H1 (cell line): Measurements from ENCODE around the gene NDST4. TPM values are rescaled to one million over a fixed set of nuclear protein-coding genes. Genes with fewer than 3 reads are reported as not detected.

Experiments
- EP300 ChIP-seq, 2 experiments: IDR thresholded peaks; 1 replicate in 1 of 2; 2 replicates in 1 of 2; pipeline ENCODE4 v1.6.1; 2011 to 2012; ENCODE audit warnings: low read depth in 2 of 2, low read length in 2 of 2, mild to moderate bottlenecking in 2 of 2, borderline replicate concordance in 1 of 2, inconsistent platforms in 1 of 2, moderate library complexity in 1 of 2
- polyA plus RNA-seq, 7 experiments: library from polyadenylated mRNA; depleted of rRNA in 3 of 7; stranded (reverse) in 5 of 7; unstranded in 2 of 7; fragments of >200 nt in 5 of 7; fragments of 200-250 nt in 2 of 7; gene quantifications; 1 replicate in 5 of 7; 2 replicates in 1 of 7; 4 replicates in 1 of 7; pipeline versions ENCODE4 v1.2.1 to v1.2.3, GENCODE V29; 2011 to 2013; ENCODE audit warnings: missing spikeins in 2 of 7, mixed read lengths in 2 of 7
- total RNA-seq: library from RNA; stranded (reverse); fragmentation: NEBNext Ultra II Directional; extraction: Animal tissue kit (Norgen Biotek cat#: 25700); gene quantifications from 2 replicates; pipeline ENCODE4 v1.2.1, GENCODE V29; 2021
- TF ChIP-seq, protein P1 (sequence below): IDR thresholded peaks from 2 replicates; pipeline ENCODE4 v1.6.1; 2011; ENCODE audit warnings: low read length, improper control_type of control experiment

The NDST4 gene
- total and polyA plus RNA-seq, 2 of the 8 experiments (the other 6 are each of a cell fraction or from before 2014, with no cell fraction given): 0.02 TPM; not detected in 1

DNA sequence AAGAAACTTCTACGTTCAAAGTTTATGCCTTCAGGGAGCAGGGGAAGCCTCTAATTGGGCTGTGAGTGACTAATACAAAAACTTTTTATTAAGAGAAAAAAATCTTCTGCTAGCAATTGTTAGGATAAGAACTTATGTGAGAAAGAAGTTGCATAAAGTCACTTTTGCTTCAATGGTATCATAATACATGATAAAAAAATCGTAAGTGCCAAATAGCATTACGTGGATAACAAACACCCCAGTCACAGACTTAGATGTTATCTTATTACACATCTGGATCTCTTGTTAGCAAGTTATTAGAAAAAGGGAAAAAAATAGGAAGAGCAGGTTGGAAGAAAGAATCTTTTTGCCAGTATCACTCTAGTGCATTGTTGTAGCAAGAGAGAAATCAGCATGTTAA is 4.2 kb upstream of the NDST4 start (continued):
- TF ChIP-seq, protein P1, sequence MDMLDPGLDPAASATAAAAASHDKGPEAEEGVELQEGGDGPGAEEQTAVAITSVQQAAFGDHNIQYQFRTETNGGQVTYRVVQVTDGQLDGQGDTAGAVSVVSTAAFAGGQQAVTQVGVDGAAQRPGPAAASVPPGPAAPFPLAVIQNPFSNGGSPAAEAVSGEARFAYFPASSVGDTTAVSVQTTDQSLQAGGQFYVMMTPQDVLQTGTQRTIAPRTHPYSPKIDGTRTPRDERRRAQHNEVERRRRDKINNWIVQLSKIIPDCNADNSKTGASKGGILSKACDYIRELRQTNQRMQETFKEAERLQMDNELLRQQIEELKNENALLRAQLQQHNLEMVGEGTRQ: no peak
- no peak for TF ChIP-seq EP300 (IDR thresholded peaks at IDR 0.05; ENCODE audit: borderline replicate concordance in 1 of 2, low read depth in 2 of 2, low read length in 2 of 2)
